ENCODE data around the gene CHCHD3. TPM values are rescaled to one million over a fixed set of nuclear protein-coding genes. Genes with fewer than 3 reads are reported as not detected.

CHCHD3 gene
- total RNA-seq, 2 experiments from 2014 or later = 21.6 to 21.7 TPM

- H3K27me3 ChIP-seq (ENCODE audit: control insufficient read depth in 1 of 2, insufficient read depth in 2 of 2, low read length in 2 of 2) = no peaks in the 10 kb centered on the region
- no peak overlapping the region for H3K27ac ChIP-seq (ENCODE audit: low read depth in 1 of 2, low read length in 2 of 2)
- ChIA-PET POLR2A (no interaction called here), CTCF (no interaction called here)
- no peaks in the 10 kb centered on the region for H3K27me3 Mint-ChIP-seq
- H3K4me3 Mint-ChIP-seq = no peak overlapping the region
- H3K4me3 ChIP-seq (ENCODE audit: low read length) = no peak overlapping the region
- H3K9me3 Mint-ChIP-seq = peaks cover 2% of the 10 kb centered on the region
- no peak overlapping the region for H3K27ac Mint-ChIP-seq
- peaks cover 25% of the 10 kb centered on the region for H3K36me3 Mint-ChIP-seq (ENCODE audit: low read depth)
- no peak for TF ChIP-seq CTCF (IDR thresholded peaks at IDR 0.05)
- H3K36me3 ChIP-seq (ENCODE audit: insufficient read depth, low read length) = no peaks in the 10 kb centered on the region
- intact Hi-C loops (cut with DNase I, micrococcal nuclease) = no loop called here
- no peaks in the 10 kb centered on the region for H3K9me3 ChIP-seq (ENCODE audit: control insufficient read depth in 1 of 2, insufficient read depth in 1 of 2, low read length in 2 of 2)
- no peaks in the 10 kb centered on the region for H3K4me1 Mint-ChIP-seq (ENCODE audit: low read depth)
- ATAC-seq (ENCODE audit: poor library complexity) (no peak), DNase-seq (no peak)
- H3K4me1 ChIP-seq (ENCODE audit: insufficient read depth, low read length) = no peaks in the 10 kb centered on the region
Observed at GRCh38 chr7:132858760-132859159, 223.1 kb downstream of the CHCHD3 start.

GRCh38 chr7:132858251-132858650 lies 223.6 kb downstream of the CHCHD3 start:
- intact Hi-C loops (cut with DNase I, micrococcal nuclease) = no loop called here
- no peak for TF ChIP-seq CTCF (IDR thresholded peaks at IDR 0.05)
- Mint-ChIP-seq H3K27ac (no peak overlapping the region), H3K4me3 (no peak overlapping the region), H3K9me3 (peaks cover 2% of the 10 kb centered on the region), H3K4me1 (ENCODE audit: low read depth) (no peaks in the 10 kb centered on the region), H3K36me3 (ENCODE audit: low read depth) (peaks cover 23% of the 10 kb centered on the region), H3K27me3 (no peaks in the 10 kb centered on the region)
- Histone ChIP-seq H3K27ac (ENCODE audit: low read depth in 1 of 2, low read length in 2 of 2) (no peak overlapping the region), H3K4me3 (ENCODE audit: low read length) (no peak overlapping the region), H3K4me1 (ENCODE audit: insufficient read depth, low read length) (no peaks in the 10 kb centered on the region), H3K9me3 (ENCODE audit: control insufficient read depth in 1 of 2, insufficient read depth in 1 of 2, low read length in 2 of 2) (no peaks in the 10 kb centered on the region), H3K36me3 (ENCODE audit: insufficient read depth, low read length) (no peaks in the 10 kb centered on the region), H3K27me3 (ENCODE audit: control insufficient read depth in 1 of 2, insufficient read depth in 2 of 2, low read length in 2 of 2) (no peaks in the 10 kb centered on the region)
- CTCF ChIA-PET = no interaction called here
- POLR2A ChIA-PET = no interaction called here
- DNase-seq = no peak
- ATAC-seq (ENCODE audit: poor library complexity) = no peak

GRCh38 chr7:132857703-132858102 lies 224.2 kb downstream of the CHCHD3 start:
- Mint-ChIP-seq H3K36me3 (ENCODE audit: low read depth) (peaks cover 20% of the 10 kb centered on the region), H3K4me3 (no peak overlapping the region), H3K27ac (no peak overlapping the region), H3K4me1 (ENCODE audit: low read depth) (no peaks in the 10 kb centered on the region), H3K9me3 (peaks cover 2% of the 10 kb centered on the region), H3K27me3 (no peaks in the 10 kb centered on the region)
- ChIA-PET CTCF (no interaction called here), POLR2A (no interaction called here)
- Histone ChIP-seq H3K4me1 (ENCODE audit: insufficient read depth, low read length) (no peaks in the 10 kb centered on the region), H3K9me3 (ENCODE audit: control insufficient read depth in 1 of 2, insufficient read depth in 1 of 2, low read length in 2 of 2) (no peaks in the 10 kb centered on the region), H3K36me3 (ENCODE audit: insufficient read depth, low read length) (no peaks in the 10 kb centered on the region), H3K4me3 (ENCODE audit: low read length) (no peak overlapping the region), H3K27me3 (ENCODE audit: control insufficient read depth in 1 of 2, insufficient read depth in 2 of 2, low read length in 2 of 2) (no peaks in the 10 kb centered on the region), H3K27ac (ENCODE audit: low read depth in 1 of 2, low read length in 2 of 2) (no peak overlapping the region)
- TF ChIP-seq CTCF (IDR thresholded peaks at IDR 0.05) = no peak
- DNase-seq = no peak
- no peak for ATAC-seq (ENCODE audit: poor library complexity)
- intact Hi-C loops (cut with DNase I, micrococcal nuclease) = no loop called here
